Stimulated activated naive CD8-positive, alpha-beta T cell treated with anti-CD3 and anti-CD28 coated beads, Interleukin-15, Interleukin-2, amounts not matched to agents 100 ng/mL and 50 ng/mL, for 24 hours (primary cell): Measurements from ENCODE around the gene HOOK2.

Experiments used
- H3K27ac Mint-ChIP-seq: one replicate; pipeline ENCODE4 v1.8.0; 2021; ENCODE audit warnings: mild to moderate bottlenecking, mixed read lengths
- H3K27me3 Mint-ChIP-seq: one replicate; pipeline ENCODE4 v1.8.0; 2021; ENCODE audit warnings: mixed read lengths
- H3K36me3 Mint-ChIP-seq: one replicate; pipeline ENCODE4 v1.8.0; 2021; ENCODE audit warnings: low read depth, mixed read lengths
- H3K4me1 Mint-ChIP-seq: one replicate; pipeline ENCODE4 v1.8.0; 2021; ENCODE audit warnings: low read depth, mixed read lengths
- H3K4me3 Mint-ChIP-seq: one replicate; pipeline ENCODE4 v1.8.0; 2021; ENCODE audit warnings: mild to moderate bottlenecking, mixed read lengths
- H3K9me3 Mint-ChIP-seq: one replicate; pipeline ENCODE4 v1.8.0; 2021; ENCODE audit warnings: mixed read lengths

HOOK2 gene

DNA sequence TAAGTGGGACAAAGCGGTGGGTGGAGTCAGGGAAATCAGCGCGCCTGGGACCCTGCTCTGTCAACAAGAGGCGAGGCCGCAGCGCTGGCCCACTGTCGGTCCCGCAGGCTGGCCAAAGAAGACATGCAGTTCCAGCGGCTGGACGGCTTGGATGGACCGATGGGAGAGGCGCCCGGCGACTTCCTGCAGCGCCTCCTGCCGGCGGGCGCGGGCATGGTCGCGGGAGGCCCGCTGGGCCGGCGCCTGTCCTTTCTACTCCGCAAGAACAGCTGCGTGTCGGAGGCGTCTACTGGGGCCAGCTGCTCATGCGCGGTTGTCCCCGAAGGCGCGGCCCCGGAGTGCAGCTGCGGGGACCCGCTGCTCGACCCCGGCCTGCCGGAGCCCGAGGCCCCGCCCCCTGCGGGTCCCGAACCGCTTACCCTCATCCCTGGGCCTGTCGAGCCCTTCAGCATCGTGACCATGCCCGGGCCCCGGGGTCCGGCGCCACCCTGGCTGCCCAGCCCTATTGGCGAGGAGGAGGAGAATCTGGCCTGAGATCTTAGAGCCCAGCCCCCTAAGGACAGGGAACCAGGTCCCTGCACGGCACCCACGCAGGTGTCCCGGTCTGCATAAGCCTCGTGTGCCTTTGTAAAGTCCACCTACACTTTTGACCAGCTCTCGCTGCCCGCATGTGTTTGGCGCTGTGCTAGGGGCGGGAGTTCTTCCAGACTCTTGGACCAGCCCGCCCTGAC, 17.6 kb downstream of the HOOK2 start:
- Mint-ChIP-seq H3K4me1 (peaks cover 6% of the 10 kb centered on the region), H3K27me3 (peaks cover 19% of the 10 kb centered on the region), H3K9me3 (no peaks in the 10 kb centered on the region), H3K27ac (no peak overlapping the region), H3K4me3 (peak overlapping the region; percentile 48), H3K36me3 (no peaks in the 10 kb centered on the region)

DNA sequence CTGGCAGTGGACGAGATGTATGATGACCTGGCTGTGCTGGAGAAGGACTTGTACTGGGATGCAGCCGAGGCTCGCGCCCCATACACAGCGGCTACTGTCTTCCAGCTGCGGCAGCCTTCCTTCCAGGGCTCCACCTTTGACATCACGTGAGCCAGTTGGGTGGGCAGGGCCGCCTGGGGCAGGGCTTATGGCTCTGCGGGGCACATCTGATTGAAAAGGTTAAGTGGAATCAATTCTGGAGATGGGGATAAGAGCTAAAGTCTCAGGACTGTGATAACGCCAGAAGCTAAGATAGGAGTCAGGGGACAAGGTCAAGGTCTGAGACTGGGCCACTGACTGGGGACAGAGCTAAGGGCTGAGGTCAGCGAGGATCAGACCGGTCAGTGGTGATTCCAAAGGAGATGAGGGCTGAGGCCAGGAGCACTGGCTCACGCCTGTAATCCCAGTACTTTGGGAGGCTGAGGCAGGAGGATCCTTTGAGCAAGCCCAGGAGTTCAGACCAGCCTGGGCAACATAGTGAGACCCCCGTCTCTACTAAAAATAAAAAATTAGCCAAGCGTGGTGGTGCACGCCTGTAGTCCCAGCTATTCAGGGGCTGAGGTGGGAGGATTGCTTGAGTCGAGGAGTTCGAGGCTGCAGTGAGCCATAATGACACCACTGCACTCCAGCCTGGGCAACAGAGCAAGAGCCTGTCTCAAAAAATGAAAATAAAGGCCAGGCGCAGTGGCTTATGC, 19.0 kb downstream of the HOOK2 start:
- Mint-ChIP-seq H3K36me3 (no peaks in the 10 kb centered on the region), H3K4me1 (peaks cover 6% of the 10 kb centered on the region), H3K27ac (no peak overlapping the region), H3K9me3 (no peaks in the 10 kb centered on the region), H3K4me3 (no peak overlapping the region), H3K27me3 (peaks cover 23% of the 10 kb centered on the region)

DNA sequence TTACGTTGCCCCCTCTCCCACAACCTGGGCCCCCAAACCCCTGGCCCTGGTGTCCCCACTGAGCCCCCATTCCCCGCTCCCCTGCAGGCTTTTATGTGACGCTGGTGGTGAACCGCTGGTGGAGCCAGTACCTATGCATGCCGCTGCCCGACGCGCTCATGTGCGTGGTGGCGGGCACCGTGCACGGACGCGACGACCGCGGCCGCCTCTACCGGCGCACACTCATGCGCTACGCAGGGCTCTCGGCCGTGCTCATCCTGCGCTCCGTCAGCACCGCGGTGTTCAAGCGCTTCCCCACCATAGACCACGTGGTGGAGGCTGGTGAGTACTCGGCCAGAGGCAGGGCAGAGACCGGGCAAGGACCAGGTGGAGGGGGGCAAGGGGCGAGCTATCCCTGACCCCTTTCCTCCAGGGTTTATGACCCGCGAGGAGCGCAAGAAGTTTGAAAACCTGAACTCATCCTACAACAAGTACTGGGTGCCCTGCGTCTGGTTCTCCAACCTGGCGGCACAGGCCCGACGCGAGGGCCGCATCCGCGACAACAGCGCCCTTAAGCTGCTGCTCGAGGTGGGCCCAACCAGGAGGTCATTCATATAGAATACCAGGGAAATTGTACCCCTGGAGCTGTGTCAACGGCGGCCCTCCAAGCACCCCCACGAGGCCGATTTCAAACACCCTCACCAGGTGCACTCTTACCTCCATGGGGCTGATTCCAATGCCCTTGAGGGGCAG, 20.7 kb downstream of the HOOK2 start:
- Mint-ChIP-seq H3K9me3 (no peaks in the 10 kb centered on the region), H3K4me3 (no peak overlapping the region), H3K27me3 (peaks cover 34% of the 10 kb centered on the region), H3K4me1 (peaks cover 3% of the 10 kb centered on the region), H3K36me3 (no peaks in the 10 kb centered on the region), H3K27ac (no peak overlapping the region)

DNA sequence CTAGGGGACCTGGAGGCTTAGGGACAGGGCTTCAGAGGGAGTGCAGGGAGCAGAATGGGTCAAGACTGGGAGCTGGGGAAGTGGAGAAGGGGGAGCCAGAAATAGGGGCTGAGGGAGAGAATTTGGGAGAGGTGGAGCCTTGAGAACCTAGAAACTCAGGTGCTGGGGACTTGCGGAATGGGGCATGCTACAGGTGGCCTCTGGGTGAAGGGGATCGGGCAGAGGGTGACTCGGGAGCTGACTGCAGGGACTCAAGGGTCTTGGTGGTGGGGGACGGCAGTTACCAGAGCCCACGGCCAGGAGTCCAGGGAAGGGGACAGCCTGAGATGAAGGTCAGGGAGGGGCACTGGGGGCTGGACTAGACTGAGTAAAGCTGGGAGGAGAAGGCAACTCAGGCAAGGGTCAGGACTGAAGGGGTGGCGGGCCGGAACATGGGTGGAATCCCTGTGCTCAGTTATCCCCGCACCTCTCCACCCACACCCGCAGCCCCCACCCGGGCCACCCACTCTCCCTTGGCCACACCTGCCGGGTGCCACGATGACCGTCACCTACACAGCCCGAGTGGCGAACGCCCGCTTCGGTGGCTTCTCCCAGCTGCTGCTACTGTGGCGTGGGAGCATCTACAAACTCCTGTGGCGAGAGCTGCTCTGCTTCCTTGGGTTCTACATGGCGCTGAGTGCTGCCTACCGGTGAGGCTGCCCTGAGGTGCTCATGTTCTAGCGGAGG, 23.1 kb downstream of the HOOK2 start:
- Mint-ChIP-seq H3K4me3 (no peak overlapping the region), H3K27me3 (peaks cover 31% of the 10 kb centered on the region), H3K4me1 (no peaks in the 10 kb centered on the region), H3K9me3 (no peaks in the 10 kb centered on the region), H3K27ac (no peak overlapping the region), H3K36me3 (peaks cover 12% of the 10 kb centered on the region)

DNA sequence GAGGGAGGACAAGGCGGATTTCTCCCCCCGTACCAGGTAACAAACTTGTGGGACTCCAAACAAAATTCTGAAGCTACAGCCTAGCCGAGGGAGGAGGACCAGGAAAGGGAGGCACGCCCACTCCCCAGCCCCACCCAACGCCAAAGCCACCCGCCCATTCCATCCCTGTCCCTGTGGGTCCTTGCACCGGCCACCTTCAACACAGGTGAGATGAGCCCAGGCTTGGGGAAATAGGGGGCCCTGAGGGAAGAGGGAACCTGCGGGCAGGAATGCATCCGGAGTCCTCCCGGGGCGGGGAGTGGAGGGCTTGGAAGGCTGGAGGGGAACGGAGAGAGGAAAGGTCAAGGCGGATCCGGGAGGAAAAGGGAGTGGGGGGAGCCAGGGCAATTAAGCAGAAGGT, 23.7 kb downstream of the HOOK2 start, which contains the start of gene BEST2:
Gene BEST2 (plus strand): TSS at position 157 of the 400 bp plus-strand sequence. CDS start 802 bp downstream, outside the sequence.
- no peak within 1 kb of the TSS for H3K27ac Mint-ChIP-seq
- H3K4me1 Mint-ChIP-seq, result no peaks in the 10 kb centered on the region
- no peaks in the 10 kb centered on the region for H3K9me3 Mint-ChIP-seq
- H3K36me3 Mint-ChIP-seq, result peaks cover 18% of the 10 kb centered on the region
- H3K27me3 Mint-ChIP-seq, result peaks cover 31% of the 10 kb centered on the region
- no peak within 1 kb of the TSS for H3K4me3 Mint-ChIP-seq

DNA sequence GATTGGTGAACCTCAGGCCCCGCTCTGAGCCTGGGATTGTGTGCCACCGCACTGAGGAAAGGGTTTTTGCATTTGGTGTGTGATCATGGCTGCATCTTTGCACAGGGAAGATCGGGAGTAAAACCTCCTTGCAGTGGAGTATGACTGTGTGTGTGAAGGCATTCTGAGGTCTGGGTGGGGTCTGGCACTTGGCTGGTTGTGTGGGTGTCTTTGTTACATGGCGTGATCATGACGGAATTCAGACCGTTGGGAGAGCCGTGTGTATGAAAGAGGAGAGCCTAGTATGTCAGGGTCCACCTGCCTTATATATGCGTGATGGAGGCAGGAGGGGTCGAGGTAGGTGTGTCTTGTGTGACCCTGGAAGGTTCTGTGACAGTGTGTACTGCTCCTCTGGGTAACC, 24.5 kb downstream of the HOOK2 start:
- Mint-ChIP-seq H3K4me3 (no peak overlapping the region), H3K9me3 (no peaks in the 10 kb centered on the region), H3K27ac (no peak overlapping the region), H3K36me3 (peaks cover 24% of the 10 kb centered on the region), H3K4me1 (no peaks in the 10 kb centered on the region), H3K27me3 (peaks cover 26% of the 10 kb centered on the region)

DNA sequence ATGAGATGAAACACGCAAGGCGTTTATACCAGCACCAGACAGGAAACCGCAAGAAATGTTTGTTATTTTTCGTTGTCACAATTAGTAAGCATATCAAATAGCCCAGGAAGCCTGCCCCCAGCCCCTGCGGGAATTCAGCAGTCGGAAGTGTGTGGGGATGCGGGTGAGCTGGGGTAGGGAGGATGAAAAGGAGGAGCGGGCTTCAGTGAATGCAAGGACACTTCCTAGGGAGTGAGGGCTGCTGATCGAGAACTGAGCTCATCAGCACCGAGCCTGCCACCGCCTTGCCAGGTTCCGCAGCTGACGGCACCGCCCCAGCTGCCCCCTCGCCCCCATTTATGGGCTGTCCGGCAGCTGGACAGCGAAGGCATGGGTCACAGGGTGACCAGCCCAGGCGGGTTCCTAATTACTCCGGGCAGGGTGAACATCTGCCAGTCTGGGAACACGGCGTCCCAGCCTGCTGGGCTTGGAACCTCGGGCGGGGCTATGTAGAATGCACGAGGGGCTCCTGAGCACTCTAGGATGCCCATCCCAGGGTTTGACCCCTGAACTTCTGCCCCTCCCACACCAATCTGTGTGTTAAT, 25.3 kb downstream of the HOOK2 start:
- Mint-ChIP-seq H3K4me1 (no peaks in the 10 kb centered on the region), H3K4me3 (no peak overlapping the region), H3K27me3 (peaks cover 21% of the 10 kb centered on the region), H3K27ac (no peak overlapping the region), H3K9me3 (no peaks in the 10 kb centered on the region), H3K36me3 (peaks cover 31% of the 10 kb centered on the region)

DNA sequence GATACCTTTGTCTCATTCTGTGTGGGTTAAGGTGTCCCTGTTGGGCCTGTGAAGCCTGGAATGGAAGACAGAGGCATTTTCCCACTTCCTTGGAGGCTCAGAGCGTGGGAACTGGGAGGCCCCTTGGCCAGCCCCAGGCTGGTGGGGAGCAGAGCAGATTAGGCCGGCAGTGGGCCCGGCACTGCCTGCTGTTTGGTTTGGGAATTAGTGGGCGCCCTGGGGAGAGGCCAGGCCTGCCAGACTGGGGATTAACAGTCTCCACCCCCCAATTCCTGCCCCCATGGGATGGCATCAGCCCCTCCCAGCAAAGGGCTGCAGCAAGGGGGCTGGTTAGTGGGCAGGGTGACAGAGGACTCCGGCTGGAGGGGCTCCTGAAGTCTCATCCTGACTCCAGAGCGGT, 26.9 kb downstream of the HOOK2 start:
- Mint-ChIP-seq H3K4me3 (no peak overlapping the region), H3K27me3 (peaks cover 19% of the 10 kb centered on the region), H3K36me3 (peaks cover 41% of the 10 kb centered on the region), H3K9me3 (no peaks in the 10 kb centered on the region), H3K4me1 (no peaks in the 10 kb centered on the region), H3K27ac (no peak overlapping the region)

DNA sequence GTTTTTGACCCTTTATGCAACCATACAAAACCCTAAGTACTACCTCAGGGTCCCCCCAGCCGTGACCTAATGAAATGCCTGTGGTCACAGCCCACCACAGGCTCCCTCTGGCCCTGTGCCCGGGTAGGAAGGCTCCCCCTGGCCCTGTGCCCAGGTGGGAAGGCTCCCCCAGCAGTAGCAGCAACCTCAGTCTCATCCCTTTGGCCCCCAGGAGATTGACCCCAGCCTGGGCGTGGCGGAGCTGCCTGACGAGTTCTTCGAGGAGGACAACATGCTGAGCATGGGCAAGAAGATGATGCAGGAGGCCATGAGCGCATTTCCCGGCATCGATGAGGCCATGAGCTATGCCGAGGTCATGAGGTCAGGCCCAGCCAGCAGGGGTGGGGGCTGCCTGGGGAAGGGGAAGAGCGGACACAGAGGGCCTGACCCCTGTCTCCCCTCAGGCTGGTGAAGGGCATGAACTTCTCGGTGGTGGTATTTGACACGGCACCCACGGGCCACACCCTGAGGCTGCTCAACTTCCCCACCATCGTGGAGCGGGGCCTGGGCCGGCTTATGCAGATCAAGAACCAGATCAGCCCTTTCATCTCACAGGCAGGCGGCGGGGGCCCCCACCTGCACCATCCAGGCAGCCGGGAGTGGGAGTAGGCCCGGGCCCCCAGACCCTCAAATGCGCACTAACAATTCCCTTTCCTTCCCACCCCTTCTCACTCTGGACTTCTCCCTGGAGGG, 30.0 kb downstream of the HOOK2 start:
- H3K9me3 Mint-ChIP-seq, result no peaks in the 10 kb centered on the region
- H3K27me3 Mint-ChIP-seq, result peaks cover 5% of the 10 kb centered on the region
- H3K27ac Mint-ChIP-seq, result no peak overlapping the region
- H3K4me1 Mint-ChIP-seq, result no peaks in the 10 kb centered on the region
- no peak overlapping the region for H3K4me3 Mint-ChIP-seq
- peaks cover 54% of the 10 kb centered on the region for H3K36me3 Mint-ChIP-seq

DNA sequence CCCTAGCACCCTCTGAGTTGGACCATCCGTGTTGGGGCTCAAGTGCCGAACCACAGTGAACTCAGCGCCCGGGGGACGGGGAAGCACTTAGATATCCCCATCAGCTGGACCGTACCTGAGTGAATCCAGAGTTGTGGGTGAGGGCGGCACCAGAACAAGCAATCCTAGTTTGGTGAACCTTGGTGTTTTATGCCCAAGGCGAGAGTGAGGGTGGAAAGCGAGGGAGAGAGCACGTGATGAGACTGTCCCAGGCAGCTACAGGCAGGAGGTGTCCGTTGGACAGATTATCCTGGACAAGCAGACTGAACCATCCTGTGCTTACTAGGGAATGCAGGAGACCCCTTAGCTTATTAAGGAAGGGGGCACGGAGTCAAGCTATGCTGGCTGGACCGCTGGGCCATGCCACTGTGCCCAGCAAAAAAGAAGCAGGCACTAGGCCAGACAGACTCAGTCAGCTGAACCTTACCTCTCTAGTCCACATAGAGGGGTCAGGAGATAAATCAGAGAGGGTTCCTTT, 37.5 kb downstream of the HOOK2 start:
- Mint-ChIP-seq H3K9me3 (no peaks in the 10 kb centered on the region), H3K4me3 (peak overlapping the region; percentile 100), H3K27me3 (no peaks in the 10 kb centered on the region), H3K4me1 (peaks cover 39% of the 10 kb centered on the region), H3K27ac (no peak overlapping the region), H3K36me3 (peaks cover 30% of the 10 kb centered on the region)

DNA sequence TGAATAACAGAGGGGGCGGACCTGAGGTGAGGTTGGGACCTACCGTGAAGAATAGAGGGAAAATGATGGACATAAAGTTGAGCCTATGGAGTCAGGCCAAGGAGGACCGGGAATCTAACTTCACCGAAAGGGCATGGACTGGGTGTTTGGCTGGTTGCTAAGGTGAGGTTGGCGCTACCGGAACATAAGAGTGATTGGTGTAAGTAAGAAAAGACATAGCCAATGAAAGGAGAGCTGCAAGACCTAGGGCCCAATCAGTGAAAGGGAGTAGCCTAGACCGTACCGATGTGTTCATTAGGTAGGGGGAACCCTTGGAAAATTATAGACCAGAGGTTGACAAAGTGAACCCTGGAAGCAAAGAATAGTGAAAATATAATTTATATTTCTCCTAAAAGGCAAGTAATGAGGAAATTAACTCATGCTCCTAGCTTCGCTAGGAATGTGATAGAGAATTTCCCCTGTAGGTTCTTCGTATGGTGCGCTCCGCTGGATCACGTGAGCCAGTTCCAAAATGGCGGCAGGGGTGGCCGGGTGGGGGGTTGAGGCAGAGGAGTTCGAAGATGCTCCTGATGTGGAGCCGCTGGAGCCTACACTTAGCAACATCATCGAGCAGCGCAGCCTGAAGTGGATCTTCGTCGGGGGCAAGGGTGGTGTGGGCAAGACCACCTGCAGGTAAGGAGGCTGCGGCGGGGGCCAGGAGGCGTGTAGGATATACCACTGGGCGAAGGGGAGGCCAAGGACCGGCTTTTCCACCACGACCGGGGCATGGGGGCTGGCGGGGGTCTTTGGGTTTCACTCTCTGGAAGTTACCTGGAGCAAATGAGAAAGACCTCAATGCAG, 38.1 kb downstream of the HOOK2 start, which contains the start of gene GET3:
Gene GET3 (plus strand): TSS at position 503 of the 840 bp plus-strand sequence. CDS start 9 bp downstream, at position 512.
- Mint-ChIP-seq H3K9me3 (no peaks in the 10 kb centered on the region), H3K36me3 (peaks cover 32% of the 10 kb centered on the region), H3K27ac (peak within 1 kb of the TSS; percentile 100), H3K4me1 (peaks cover 44% of the 10 kb centered on the region), H3K27me3 (no peaks in the 10 kb centered on the region), H3K4me3 (peak within 1 kb of the TSS; percentile 100)

DNA sequence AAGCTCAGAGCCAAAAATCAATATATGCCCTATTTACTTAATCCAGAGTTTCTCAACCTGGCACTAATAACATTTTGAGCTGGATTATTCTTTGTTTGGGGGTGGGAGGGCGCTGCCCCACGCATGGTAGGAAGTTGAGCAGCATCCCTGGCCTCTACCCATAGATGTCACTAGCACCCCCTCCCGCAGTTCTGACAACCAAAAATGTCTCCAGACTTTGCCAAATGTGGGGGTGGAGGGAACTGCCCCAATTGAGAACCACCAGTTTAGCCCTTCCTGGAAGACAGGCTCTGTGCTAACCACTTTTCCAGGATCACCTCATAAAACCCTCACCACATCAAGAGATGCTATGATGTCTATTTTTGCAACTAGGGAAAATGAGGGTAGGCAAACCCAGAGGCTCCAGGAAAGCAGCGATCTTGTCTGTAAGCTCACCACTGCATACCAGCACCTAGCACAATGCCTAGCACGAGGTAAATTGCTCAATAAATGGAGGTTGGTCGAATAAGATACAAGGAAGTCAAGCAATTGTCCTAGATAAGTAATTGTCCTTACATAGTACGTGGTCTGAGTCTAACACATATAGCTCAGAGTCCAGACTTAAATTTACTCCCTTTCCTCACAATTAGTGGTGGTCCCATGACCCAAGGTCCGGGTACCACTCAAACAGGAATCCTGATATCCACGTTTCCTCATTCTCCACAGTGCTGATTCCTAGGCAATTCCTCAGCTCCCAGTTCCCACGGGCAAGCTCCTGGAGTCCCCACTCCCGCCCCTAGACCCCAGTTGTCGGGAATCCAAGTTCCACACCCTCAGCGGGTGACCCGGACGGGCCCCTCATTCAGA, 41.8 kb downstream of the HOOK2 start:
- Mint-ChIP-seq H3K4me1 (peaks cover 53% of the 10 kb centered on the region), H3K9me3 (no peaks in the 10 kb centered on the region)

More for the DNA sequence above, 41.8 kb downstream of the HOOK2 start:
- Mint-ChIP-seq H3K27me3 (no peaks in the 10 kb centered on the region), H3K4me3 (peak overlapping the region; percentile 88), H3K36me3 (peaks cover 32% of the 10 kb centered on the region), H3K27ac (peak overlapping the region; percentile 91)
